DMS 273 (cell line): ENCODE data around the gene CCNI.
"Not testable (repeated sequence)": the region's sequence is repeated elsewhere in the genome, so short reads cannot be mapped to it uniquely, and the experiment has no call there.

Experiments
- DNase-seq: peaks from one replicate; lab custom pipeline; 2025; ENCODE audit not compliant: unreplicated experiment; lab: John Stamatoyannopoulos, UW

CCNI gene

DNA sequence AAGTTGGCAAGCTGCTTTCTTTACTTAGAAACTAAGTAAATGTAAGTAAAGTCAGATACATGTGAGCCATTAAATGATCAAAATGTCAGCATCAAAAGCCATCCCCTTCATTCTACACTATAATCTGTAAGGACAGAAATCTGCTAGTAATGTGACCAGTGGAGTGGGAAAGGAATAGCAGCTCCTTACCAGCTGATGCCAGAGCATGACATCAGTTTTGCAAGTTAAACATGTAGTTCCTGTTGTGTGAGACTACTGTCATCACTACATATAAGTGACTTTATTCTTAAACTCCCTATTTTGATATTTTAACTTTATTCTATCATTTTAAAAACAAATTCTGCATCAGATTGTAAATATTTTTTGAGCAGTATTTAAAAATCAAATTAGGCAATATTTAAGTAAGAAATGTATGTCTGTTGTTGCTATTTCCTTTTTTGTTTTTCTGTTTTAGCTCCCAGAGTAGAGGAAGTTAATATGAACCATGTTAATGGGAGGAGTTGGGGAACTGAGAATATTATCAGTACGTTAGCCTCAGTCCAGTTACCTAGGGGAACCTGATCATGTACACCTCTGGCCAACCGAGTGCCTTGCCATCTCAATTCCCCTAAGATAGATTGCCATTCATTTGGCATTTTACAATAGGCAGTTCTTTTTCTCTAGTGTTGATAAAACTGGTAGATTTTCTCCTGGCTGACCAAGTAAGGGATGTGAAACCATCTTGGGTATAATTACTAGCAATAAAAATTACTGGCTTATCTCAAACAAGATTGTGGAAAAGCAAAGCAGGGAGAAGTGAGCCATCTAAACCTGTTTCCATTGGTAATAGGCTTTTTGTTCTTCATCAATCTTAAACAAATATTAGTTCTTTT, 34.7 kb downstream of the CCNI start:
- no peak for DNase-seq

DNA sequence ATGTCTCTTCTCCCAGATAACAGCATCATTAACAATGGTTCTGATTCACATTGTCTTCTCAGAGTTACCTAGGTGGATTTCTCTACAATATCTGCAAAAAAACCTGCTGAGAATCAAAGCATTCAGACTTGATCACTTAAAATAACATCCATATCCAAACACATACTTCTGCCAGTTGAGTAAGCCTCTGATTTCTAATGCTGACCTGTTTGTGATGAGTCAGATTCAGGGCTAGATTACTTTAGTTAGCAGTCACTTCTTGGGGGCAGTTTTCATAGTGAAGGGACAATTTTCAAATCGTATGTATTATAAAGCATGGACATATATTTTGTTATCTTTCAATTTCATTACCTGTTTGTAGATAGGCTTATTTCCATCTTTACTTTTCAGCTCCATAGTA, 35.5 kb downstream of the CCNI start:
- DNase-seq = no peak

DNA sequence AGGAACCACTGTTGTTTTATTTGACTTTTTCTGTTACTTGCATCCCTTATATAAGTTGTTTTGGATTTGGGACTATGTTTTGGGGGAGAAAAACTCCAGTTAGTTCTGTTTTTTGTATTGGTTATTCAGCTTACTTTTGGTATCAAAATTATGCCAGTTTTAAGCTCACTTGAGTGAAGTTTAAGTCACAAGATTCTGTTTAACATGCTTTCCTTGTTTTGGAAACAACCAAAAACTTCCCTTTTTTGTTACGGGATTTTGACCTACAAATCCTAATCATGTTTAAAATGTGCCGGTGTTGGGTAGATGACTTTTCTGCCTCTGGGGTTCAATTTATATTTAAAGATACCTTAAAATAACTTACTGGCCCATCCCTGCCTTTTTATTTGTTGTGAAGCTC, 36.0 kb downstream of the CCNI start:
- no peak for DNase-seq

DNA sequence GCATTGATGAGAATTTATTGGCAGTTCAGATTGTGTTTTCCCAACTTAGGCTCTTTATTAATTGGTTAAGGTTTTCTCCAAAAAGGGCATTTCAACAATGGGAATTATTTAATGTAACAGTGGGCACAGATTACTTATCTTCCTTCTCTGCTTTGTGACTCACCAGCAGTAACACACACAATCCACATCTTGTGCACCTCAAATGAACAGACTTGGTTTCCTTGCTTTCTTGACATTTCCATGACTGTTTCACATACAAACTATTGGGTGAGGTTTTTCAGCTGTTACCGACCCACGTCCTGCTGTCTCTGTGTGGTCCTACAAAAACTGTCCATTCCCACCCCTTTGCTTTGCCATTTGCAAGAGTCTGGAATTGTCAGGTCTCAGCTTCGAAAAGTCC, 38.1 kb downstream of the CCNI start:
- no peak for DNase-seq

DNA sequence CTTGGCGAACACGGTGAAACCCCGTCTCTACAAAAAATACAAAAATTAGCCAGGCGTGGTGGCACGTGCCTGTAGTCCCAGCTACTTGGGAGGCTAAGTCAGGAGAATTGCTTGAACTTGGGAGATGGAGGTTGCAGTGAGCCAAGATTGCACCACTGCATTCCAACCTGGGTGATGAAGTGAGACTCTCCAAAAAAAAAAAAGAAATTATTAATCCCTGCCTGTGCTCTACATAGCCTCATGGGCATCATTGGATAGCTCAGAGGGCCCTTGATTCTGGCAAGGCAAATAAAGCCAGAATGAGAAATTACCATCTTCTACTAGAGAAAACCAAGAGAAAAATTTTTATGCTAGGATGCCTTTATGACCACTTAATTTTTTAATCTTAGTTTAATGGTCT, 38.6 kb downstream of the CCNI start:
- DNase-seq = not testable (repeated sequence)

DNA sequence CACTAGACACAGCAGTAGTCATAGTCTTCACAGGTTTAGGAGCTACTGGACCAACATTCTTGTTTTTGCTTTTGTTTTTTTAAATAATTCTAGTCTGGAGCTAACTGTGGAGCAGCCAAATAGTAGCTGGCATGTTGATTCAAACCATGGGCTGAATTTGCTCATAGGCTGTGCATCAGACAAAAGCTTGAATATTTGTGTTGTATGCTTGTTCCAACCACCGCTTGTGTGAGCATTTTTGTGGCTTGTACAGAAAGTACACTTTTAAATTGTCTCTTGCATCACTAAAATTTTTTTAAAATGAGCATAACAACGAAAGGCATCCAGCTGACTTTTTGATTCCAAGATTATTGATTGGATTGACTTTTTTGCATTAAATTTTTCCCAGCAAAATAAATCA, 39.6 kb downstream of the CCNI start:
- DNase-seq = no peak

DNA sequence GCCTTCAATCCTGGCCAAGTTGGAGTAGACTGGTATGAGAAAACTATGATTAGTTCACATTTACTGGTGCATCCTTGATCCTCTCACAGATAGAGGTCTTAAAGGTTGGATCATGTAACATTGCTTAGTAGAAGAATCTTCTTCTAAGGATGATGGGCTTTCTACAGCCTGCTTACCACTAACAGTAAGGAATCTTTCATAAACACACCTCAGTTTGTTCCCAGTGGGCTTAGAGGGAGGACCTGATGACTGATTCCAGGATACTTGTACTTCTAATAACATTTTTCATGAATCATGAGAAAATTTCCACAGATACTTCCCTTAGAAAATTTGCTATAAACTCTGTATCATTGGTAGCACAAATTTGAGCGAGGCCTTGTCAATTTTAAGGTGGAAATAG, 40.6 kb downstream of the CCNI start:
- DNase-seq = no peak

DNA sequence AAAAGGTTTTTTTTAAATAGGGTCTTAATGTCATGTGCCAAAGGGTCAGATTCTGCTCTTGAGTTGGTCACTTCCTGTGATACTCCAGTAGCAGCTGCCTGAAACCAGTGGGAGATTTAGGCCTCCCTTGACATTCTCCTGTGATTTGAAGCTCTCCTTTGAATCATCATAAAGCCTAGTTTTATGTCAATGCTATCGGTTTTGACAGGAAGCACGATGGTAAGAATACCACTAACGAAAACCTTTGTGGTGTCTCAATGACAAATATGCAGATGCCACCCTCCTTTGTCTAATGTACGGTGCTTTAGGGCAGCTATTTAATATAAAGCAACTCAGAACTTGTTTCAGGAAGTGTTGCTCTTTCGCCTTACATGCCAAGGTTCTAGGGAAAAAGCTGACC, 44.2 kb downstream of the CCNI start:
- DNase-seq = no peak

DNA sequence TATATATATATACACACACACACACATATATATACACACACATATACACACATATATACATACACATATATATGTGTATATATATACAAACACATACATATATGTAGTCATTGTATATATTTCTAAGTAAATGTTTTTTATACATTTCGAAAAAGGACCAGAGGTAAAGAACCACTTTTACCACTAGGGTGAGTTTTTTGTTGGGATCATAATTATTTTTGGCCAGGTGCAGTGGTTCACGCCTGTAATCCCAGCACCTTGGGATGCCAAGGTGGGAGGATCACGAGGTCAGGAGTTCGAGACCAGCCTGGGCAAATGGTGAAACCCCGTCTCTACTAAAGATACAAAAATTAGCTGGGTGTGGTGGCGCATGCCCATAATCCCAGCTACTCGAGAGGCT, 46.0 kb downstream of the CCNI start:
- not testable (repeated sequence) for DNase-seq

DNA sequence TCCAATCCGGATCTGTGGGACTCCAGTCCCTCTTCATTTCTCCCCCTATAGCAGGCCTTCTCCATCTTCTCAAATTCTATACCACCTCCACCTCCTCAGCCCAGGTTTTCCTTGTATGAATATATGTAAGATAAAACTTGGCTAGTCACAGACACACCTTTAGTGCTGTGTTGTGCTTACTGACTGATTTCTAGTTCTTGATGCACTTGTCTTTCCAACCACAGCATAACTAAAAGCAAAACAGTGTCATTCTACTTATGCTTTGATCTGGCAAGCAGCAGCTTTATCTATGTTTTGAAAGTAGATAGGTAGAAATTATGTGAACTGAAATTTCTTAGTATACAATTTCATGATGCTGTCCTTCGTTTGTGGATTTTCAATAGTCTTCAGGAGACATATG, 47.5 kb downstream of the CCNI start:
- DNase-seq = no peak

DNA sequence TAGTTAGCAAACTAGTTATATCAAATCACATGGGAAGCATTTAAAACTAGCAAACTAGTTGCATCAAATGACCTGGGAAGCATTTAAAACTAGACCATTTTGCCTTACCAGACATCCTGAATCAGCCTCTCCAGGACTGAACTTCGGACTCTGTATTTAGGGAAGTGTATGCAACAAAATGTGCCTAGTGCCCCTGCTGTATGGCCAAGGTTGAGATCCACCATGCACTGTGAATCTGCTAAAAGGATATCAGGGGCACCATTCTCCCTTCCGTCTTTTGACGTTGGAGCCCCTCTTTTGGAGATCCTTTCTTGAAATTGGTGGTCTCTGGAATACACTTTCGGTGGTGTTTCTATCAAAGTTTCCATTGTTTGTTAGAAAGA, 49.5 kb downstream of the CCNI start:
- no peak for DNase-seq

DNA sequence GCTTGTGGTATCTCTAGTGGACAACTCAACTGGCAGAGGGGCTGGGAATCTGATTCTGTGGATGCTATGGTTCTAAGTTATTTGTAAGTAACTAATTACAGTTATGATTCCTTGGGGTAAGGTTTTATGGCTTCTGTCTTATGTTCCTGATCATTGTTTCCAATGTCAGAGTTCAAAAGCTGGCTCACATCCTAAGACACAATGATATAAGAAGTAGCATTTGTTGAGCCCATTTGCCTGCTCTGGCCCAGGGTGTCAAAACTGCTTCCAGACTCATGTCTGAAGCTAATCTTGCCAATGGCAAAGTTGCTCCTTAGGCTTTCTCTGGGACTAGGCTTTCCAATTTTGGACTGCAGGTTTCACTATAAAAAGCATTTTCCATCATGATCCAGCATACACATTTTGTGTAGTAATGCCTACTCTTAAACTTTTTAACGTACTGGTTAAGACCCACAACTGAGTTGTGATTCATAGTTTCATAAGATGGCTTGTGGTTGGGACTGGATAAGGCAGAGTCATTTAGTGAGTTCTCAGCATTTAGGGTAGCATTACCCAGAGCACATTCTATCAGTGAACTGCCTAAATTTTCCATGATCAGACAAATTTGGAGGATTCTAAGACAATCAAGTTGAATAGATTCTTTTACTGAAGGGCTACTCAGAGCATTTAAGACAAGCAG, 50.0 kb downstream of the CCNI start:
- no peak for DNase-seq

DNA sequence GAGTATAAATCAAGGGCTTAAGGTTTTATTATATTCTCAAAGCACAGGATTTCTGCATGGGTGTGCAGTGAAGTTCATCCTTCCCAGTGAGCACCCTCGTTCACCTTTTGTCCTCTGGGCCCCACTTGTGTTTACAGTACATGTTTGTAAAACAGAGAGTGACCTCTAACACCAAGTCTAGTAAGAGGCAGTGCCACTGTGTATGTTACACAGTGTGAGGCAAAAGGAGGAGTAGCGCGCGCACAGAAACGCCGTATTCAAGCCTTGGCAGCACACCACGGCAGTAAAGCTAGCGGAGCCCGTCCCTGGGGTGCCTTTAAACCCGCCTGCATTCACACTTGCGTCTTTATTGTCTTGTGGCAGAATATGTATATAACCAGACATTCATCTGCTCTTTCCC, 51.9 kb downstream of the CCNI start:
- DNase-seq = no peak

DNA sequence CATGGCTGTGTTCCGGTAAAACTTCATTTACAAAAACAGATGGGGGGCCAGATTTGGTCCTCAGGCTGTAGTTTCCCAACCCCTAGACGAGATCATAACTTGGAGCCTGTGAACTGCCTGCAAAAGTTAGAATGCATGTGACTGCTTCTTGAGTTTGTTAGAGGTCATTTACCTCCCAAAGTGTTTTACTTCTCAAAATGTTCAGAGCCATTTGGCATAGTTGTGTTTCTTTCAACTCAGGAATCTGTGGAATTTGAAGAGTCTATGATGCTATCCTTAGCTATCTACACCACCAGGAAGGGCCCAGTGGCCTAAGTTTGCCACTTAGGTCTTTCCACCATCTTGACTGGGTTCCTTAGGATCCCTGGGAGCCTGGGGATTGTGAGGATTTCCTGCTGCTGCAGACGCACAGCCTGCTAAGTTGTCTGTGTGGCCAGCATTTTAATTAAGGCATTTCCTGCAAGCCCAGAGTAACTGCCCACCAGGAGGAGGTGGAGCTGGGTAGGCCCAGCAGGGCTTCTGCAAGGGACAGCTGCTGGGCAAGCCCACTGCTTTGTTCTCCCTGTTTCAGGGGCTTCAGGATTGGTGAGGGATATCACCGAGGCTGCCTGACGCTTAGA, 53.1 kb downstream of the CCNI start:
- DNase-seq = no peak

DNA sequence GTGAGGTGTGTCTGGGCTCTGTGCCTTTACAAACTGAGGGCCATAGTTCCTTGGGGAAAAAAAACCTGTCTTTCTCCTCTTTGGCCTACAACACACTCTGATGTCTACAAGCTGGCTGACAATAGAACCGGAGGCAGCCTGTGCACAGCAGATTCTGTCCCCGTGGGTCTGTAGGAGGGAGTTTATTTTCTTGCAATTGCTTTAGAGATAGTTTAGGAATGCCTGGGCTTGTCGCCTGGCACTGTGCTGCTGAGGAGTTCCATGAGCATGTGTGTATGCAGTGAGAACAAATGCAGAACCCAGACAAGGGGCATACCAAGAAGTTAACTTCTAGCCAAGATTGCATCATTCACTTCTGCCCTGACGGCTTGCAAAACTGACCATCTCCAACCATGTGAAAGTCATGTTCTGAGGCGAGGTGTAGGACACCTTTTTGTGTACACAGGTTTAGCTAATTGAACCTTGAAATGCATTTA, 54.1 kb downstream of the CCNI start:
- DNase-seq = no peak

DNA sequence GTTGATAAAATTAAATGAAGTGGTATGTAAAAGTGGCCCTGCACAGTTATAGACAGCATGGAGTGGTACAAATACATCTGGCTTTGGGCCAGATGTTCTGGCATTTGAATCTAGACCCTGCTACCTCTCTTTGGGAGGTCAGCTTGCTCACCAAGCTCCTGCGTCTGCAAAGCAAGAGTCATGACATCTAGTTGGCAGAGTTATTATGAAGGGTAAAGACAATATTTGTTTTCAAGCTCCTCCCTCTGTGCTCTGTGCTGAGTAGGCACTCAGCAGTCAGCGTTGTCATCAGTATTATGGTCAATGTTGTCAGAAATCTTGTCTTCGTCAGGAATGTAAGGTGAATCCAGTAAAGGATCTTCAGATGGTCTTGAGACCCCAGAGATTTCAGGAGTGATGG, 55.8 kb downstream of the CCNI start:
- no peak for DNase-seq

DNA sequence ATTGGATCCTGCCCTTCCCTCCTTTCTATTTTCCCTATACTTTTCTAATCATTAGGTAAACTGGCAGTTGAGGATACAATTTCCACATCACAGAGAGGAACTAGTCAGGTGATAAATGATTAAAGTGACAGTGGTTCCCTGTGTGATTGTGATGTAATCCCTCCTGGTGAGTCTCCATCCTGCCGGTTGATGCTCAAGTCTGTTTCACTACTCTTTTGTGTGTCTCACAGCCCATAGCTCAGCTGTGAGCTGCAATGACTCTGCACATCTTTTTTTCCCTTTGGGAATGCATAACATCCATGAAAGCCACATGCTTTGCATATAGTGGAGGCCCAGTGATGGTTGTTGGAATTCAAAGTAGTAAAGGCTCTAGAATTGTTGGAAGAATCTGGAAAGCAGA, 60.4 kb downstream of the CCNI start:
- DNase-seq = no peak

DNA sequence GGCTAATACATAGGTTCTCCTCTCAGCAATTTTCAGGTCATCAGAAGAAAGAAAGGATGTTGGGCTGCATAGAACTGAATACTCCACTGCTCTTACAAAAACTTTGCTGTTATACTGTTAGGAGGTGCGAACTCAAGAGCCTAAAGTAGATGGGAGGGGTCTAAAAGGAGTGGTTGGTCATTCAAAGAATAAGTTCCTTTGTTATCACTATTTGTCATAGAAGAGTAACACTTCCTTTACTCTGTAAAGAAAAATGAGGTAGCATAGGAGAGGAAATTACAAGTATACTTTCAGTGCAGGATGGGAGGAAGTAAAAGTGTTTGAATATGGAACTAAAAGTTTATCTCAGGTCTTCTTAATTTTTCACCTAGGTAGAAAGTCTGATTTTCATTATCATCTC, 61.5 kb downstream of the CCNI start:
- no peak for DNase-seq

DNA sequence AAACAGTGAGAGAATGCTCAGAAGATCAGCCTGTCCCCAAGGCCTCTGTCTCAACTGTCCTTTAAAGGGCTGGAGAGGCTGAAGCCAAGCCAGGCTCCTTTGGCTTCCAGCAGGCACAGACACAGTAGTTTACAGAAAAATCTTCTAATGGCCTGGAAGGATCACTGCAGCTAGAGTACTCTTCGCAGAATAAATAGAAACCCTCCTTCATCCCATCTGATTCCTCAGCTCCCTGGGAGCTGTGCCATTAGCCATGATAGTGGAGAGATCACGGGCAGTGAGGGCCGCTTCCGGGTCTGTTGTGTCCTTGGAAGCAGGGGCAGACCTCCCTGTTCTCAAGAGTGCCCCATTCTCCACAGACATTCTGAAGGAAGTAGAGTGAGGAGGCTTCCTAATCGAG, 63.1 kb downstream of the CCNI start:
- DNase-seq = no peak

DNA sequence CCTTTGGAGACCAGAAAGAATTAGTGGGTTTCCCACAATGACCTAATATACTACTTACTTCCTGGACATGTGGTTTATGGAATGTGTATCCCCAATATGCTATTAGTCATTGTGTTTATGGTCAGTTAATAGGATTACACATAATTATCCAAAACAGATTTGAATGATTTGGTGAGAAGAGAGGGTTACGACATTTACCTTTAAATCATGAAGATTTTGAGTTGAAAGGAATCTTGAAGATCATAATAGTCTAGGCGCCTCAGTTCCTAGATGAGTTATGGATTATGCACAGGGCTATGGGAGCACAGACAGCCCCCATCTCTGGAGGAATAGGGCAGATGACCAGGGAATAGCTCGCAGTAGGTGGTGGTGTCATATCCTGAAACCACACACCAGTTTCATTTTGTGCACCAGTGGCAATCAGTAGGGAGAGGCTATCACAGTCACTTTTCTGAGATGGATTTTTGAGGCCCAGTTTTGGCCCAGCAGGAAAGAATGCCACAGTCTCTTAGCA, 64.9 kb downstream of the CCNI start:
- DNase-seq = no peak

DNA sequence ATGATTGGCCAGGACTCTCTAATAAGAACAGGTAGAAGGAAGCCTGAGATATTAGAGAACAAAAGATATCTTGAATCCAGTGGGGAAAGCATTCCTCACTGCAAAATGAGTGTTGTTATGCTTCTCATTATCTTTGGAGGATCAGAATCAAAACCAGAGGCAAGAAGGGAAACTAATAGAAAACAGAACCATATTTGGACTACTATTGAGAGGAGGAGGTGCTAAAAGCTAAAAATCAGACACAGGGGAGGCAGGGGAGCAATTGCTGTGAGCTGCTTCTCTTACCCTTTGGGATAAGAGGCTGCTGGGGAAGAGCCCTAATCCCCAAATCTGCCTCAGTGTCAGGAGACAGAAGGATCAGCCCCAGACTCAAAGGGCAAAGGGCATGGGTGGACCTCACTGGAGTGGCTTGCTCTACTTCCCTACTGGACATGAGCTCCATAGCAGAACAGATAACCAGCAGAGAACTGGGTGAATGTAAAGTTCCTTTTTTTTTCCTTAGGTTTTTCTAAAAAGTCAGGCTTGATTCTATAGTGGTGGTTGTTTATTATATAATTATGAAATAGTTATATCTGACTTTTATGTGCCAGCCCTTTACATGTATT, 66.2 kb downstream of the CCNI start:
- DNase-seq = no peak
